ENCODE results near the gene TNP1. TPM values are rescaled to one million over a fixed set of nuclear protein-coding genes. Genes with fewer than 3 reads are reported as not detected.

The TNP1 gene
- total and polyA plus RNA-seq, 7 donors: not detected

DNA sequence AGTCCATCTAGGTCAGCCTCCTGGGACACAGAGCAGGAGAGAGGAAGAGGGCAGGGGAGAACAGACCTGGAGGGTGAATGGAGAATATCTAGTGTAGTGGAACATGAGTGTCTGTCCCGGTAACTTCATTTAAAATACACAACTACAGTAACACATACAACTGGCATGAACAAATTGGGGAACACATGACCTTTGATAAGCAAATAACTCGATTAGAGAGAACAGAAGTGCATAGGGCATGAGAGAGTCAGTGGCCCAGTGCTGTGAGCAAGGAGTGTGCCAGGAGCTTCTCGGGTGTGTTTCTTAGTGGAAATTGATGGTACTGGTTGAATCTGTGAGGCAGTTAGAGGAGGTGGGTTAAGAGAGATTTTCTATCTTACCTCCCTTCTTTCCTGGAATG, 40.8 kb downstream of the TNP1 start:
- TF ChIP-seq EP300 (IDR thresholded peaks at IDR 0.05) (no peak), POLR2A (IDR thresholded peaks at IDR 0.05) (no peak), POLR2AphosphoS5 (IDR thresholded peaks at IDR 0.05) (no peak)
- TF ChIP-seq, protein P1, sequence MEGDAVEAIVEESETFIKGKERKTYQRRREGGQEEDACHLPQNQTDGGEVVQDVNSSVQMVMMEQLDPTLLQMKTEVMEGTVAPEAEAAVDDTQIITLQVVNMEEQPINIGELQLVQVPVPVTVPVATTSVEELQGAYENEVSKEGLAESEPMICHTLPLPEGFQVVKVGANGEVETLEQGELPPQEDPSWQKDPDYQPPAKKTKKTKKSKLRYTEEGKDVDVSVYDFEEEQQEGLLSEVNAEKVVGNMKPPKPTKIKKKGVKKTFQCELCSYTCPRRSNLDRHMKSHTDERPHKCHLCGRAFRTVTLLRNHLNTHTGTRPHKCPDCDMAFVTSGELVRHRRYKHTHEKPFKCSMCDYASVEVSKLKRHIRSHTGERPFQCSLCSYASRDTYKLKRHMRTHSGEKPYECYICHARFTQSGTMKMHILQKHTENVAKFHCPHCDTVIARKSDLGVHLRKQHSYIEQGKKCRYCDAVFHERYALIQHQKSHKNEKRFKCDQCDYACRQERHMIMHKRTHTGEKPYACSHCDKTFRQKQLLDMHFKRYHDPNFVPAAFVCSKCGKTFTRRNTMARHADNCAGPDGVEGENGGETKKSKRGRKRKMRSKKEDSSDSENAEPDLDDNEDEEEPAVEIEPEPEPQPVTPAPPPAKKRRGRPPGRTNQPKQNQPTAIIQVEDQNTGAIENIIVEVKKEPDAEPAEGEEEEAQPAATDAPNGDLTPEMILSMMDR (IDR thresholded peaks at IDR 0.05): no peak
- 61 to 84% methylated on average over 3 of the region's 3 CpGs for WGBS, 2 donors
- no peaks in the 10 kb centered on the region for H3K4me1 ChIP-seq
- intact Hi-C loops (cut with DNase I): no loop called here
- H3K27me3 ChIP-seq: no peaks in the 10 kb centered on the region
- no peak overlapping the region for H3K27ac ChIP-seq
- H3K9me3 ChIP-seq: no peaks in the 10 kb centered on the region
- H3K36me3 ChIP-seq: no peaks in the 10 kb centered on the region
- no peak overlapping the region for H3K4me3 ChIP-seq
- DNase-seq: no peak

DNA sequence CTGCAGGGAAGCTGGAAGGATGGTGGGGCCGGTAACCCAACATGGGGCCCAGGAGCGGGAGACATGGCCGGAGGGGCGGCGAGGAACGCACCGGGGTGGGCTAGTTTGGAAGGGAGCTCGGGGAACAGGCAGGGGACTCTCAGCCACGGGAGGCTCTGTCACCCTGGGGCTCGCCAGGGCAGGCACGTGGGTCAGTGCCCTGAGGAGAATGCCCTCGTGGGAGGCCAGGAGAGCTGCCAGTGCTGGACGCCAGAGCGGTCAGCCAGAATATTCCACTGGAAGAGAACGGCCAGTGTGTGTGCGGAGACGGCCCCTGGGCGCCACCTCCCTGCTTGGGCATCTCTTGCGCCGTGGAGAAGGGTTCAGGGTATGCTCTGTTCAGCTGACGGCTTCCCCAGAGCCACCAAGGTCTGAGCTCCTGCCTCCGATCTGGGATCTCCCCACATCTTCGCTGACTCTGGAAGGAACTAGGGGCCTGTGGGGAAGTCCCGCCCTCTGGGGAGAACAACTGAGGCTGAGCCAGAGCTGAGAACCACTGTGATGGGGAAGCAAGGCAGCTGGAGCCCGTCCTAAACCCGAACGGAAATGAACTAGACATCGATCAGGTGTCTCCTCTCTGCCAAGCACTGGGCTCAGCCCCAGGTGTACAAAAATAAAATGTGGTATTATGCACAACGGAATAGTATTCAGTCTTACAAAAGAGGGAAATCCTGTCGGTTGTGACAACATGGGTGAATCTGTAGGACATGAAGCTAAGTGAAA, 49.3 kb downstream of the TNP1 start:
- no peak overlapping the region for H3K27ac ChIP-seq
- H3K27me3 ChIP-seq: no peaks in the 10 kb centered on the region
- intact Hi-C loops (cut with DNase I): no loop called here
- no peak for DNase-seq
- H3K4me1 ChIP-seq: peaks cover 0 to 6% (median 0%) of the 10 kb centered on the region in 4 donors
- TF ChIP-seq EP300 (IDR thresholded peaks at IDR 0.05): no peak
- no peak for TF ChIP-seq POLR2A (IDR thresholded peaks at IDR 0.05)
- TF ChIP-seq POLR2AphosphoS5 (IDR thresholded peaks at IDR 0.05): no peak
- TF ChIP-seq, protein P1 (IDR thresholded peaks at IDR 0.05): no peak
- WGBS, 2 donors: 89% methylated on average over 30 of the region's 30 CpGs
- H3K36me3 ChIP-seq: no peaks in the 10 kb centered on the region
- no peak overlapping the region for H3K4me3 ChIP-seq
- no peaks in the 10 kb centered on the region for H3K9me3 ChIP-seq

Other genes starting within 250 kb of the TNP1 start
- 10 to 100 TPM in 3 of 4 donors, 1 to 10 TPM in 1; 6.3 to 45.7 (median 21.9) TPM for gene IGFBP2, start 226.6 kb downstream of the TNP1 start, total RNA-seq
- gene IGFBP2, start 226.6 kb downstream of the TNP1 start, polyA plus RNA-seq: 10 to 100 TPM; 30.8 to 33.5 (median 33.0) TPM
- 100 to 1,000 TPM; 254 to 773 (median 488) TPM for gene IGFBP5, start 164.5 kb downstream of the TNP1 start, total RNA-seq
- 100 to 1,000 TPM in 1 of 3 donors, 10 to 100 TPM in 2; 13.6 to 131 (median 36.0) TPM for gene IGFBP5, start 164.5 kb downstream of the TNP1 start, polyA plus RNA-seq